ENCODE measurements around the gene MAN2B2. TPM values are rescaled to one million over a fixed set of nuclear protein-coding genes. Genes with fewer than 3 reads are reported as not detected.

Gene MAN2B2
- total RNA-seq, 1 experiment from 2014 or later, result 8.5 TPM

- no peaks in the 10 kb centered on the region for H3K9me3 ChIP-seq (ENCODE audit: low read length)
- no peak overlapping the region for H3K9ac ChIP-seq (ENCODE audit: low read length)
- ATAC-seq, result no peak
- H3F3A ChIP-seq (ENCODE audit: low read length, unreplicated experiment), result no peaks in the 10 kb centered on the region
- no peak overlapping the region for H3K27ac ChIP-seq (ENCODE audit: low read length)
- no peaks in the 10 kb centered on the region for H4K20me1 ChIP-seq (ENCODE audit: low read length)
- intact Hi-C loops (cut with micrococcal nuclease), result no loop called here
- no peak overlapping the region for H3K4me3 ChIP-seq (ENCODE audit: low read length)
- no TSS peak for BruUV-seq (replicated peaks)
- H3K9me2 ChIP-seq (replicated peaks; ENCODE audit: low read length), result no peaks in the 10 kb centered on the region
- TF ChIP-seq EZH2 (IDR thresholded peaks at IDR 0.05; ENCODE audit: low read length, unreplicated experiment), result no peak
- DNase-seq, result no peak
- H3K27me3 ChIP-seq (ENCODE audit: low read length), result no peaks in the 10 kb centered on the region
- H2AFZ ChIP-seq (ENCODE audit: low read length), result no peak overlapping the region
- POLR2A ChIA-PET (ENCODE audit: unreplicated experiment), result no interaction called here
- CTCF ChIA-PET, result no interaction called here
- no peaks in the 10 kb centered on the region for H3K36me3 ChIP-seq (ENCODE audit: low read depth, low read length)
- no peaks in the 10 kb centered on the region for H3K4me1 ChIP-seq (ENCODE audit: insufficient read depth, low read length)
- no peak overlapping the region for H3K4me2 ChIP-seq (ENCODE audit: low read length)
- no peaks in the 10 kb centered on the region for H3K79me2 ChIP-seq (ENCODE audit: low read length)
Observed at GRCh38 chr4:6619466-6620255, 44.7 kb downstream of the MAN2B2 start.

GRCh38 chr4:6620296-6620695 is 45.3 kb downstream of the MAN2B2 start:
- Histone ChIP-seq H4K20me1 (ENCODE audit: low read length) (no peaks in the 10 kb centered on the region), H3K27me3 (ENCODE audit: low read length) (no peaks in the 10 kb centered on the region), H3K4me2 (ENCODE audit: low read length) (no peak overlapping the region), H3F3A (ENCODE audit: low read length, unreplicated experiment) (no peaks in the 10 kb centered on the region), H3K9ac (ENCODE audit: low read length) (no peak overlapping the region), H3K9me3 (ENCODE audit: low read length) (no peaks in the 10 kb centered on the region), H3K79me2 (ENCODE audit: low read length) (no peaks in the 10 kb centered on the region), H3K4me1 (ENCODE audit: insufficient read depth, low read length) (no peaks in the 10 kb centered on the region), H3K27ac (ENCODE audit: low read length) (no peak overlapping the region), H3K4me3 (ENCODE audit: low read length) (no peak overlapping the region), H3K36me3 (ENCODE audit: low read depth, low read length) (no peaks in the 10 kb centered on the region), H2AFZ (ENCODE audit: low read length) (no peak overlapping the region), H3K9me2 (replicated peaks; ENCODE audit: low read length) (no peaks in the 10 kb centered on the region)
- ChIA-PET POLR2A (ENCODE audit: unreplicated experiment) (no interaction called here), CTCF (no interaction called here)
- no peak for TF ChIP-seq EZH2 (IDR thresholded peaks at IDR 0.05; ENCODE audit: low read length, unreplicated experiment)
- no peak for TF ChIP-seq EZH2phosphoT487 (IDR thresholded peaks at IDR 0.05; ENCODE audit: borderline replicate concordance, low read length)
- no peak for TF ChIP-seq CTCF (conservative IDR thresholded peaks at IDR 0.05; ENCODE audit: low read depth, low read length)
- ATAC-seq (no peak), DNase-seq (no peak)
- intact Hi-C loops (cut with micrococcal nuclease), result no loop called here
- BruUV-seq (replicated peaks), result no TSS peak

GRCh38 chr4:6620891-6621555 is 46.0 kb downstream of the MAN2B2 start:
- Histone ChIP-seq H3K36me3 (ENCODE audit: low read depth, low read length) (no peaks in the 10 kb centered on the region), H3K9ac (ENCODE audit: low read length) (no peak overlapping the region), H3K9me2 (replicated peaks; ENCODE audit: low read length) (no peaks in the 10 kb centered on the region), H3K27me3 (ENCODE audit: low read length) (no peaks in the 10 kb centered on the region), H3K27ac (ENCODE audit: low read length) (no peak overlapping the region), H3F3A (ENCODE audit: low read length, unreplicated experiment) (no peaks in the 10 kb centered on the region), H3K9me3 (ENCODE audit: low read length) (no peaks in the 10 kb centered on the region), H3K79me2 (ENCODE audit: low read length) (no peaks in the 10 kb centered on the region), H3K4me3 (ENCODE audit: low read length) (no peak overlapping the region), H2AFZ (ENCODE audit: low read length) (no peak overlapping the region), H4K20me1 (ENCODE audit: low read length) (no peaks in the 10 kb centered on the region), H3K4me1 (ENCODE audit: insufficient read depth, low read length) (no peaks in the 10 kb centered on the region), H3K4me2 (ENCODE audit: low read length) (no peak overlapping the region)
- ATAC-seq (no peak), DNase-seq (no peak)
- ChIA-PET POLR2A (ENCODE audit: unreplicated experiment) (no interaction called here), CTCF (no interaction called here)
- intact Hi-C loops (cut with micrococcal nuclease), result no loop called here
- BruUV-seq (replicated peaks), result no TSS peak
- TF ChIP-seq CTCF (conservative IDR thresholded peaks at IDR 0.05; ENCODE audit: low read depth, low read length), result no peak
- no peak for TF ChIP-seq EZH2phosphoT487 (IDR thresholded peaks at IDR 0.05; ENCODE audit: borderline replicate concordance, low read length)
- TF ChIP-seq EZH2 (IDR thresholded peaks at IDR 0.05; ENCODE audit: low read length, unreplicated experiment), result no peak
